ENCODE results near the gene JKAMP. TPM values are rescaled to one million over a fixed set of nuclear protein-coding genes. Genes with fewer than 3 reads are reported as not detected.
A peak's percentile ranks its signal among the peaks of the same experiment; 100 is the strongest.

The JKAMP gene
- polyA plus RNA-seq, 2 donors, result 9.7 to 18.7 TPM

- Histone ChIP-seq H3K36me3 (ENCODE audit: control insufficient read depth in 2 of 2, insufficient read depth in 2 of 2, low read length in 1 of 2) (peaks cover 2 to 6% of the 10 kb centered on the region in 2 donors), H3K9me3 (ENCODE audit: control insufficient read depth in 2 of 2, insufficient read depth in 1 of 2, low read depth in 1 of 2, low read length in 1 of 2) (no peaks in the 10 kb centered on the region), H3K4me1 (ENCODE audit: control insufficient read depth in 2 of 2, insufficient read depth in 2 of 2, low read length in 1 of 2) (peaks cover 0 to 4% of the 10 kb centered on the region in 2 donors), H3K27ac (ENCODE audit: low read depth in 2 of 2, low read length in 1 of 2) (no peak overlapping the region), H3K27me3 (ENCODE audit: control insufficient read depth in 1 of 2, insufficient read depth in 2 of 2, low read length in 2 of 2) (no peaks in the 10 kb centered on the region), H3K4me3 (ENCODE audit: low read depth in 1 of 2, low read length in 2 of 2) (no peak overlapping the region)
- WGBS, 2 donors, result 93 to 96% methylated on average over 3 of the region's 3 CpGs
Observed at GRCh38 chr14:59478540-59478939, 5.8 kb upstream of the JKAMP start.

DNA sequence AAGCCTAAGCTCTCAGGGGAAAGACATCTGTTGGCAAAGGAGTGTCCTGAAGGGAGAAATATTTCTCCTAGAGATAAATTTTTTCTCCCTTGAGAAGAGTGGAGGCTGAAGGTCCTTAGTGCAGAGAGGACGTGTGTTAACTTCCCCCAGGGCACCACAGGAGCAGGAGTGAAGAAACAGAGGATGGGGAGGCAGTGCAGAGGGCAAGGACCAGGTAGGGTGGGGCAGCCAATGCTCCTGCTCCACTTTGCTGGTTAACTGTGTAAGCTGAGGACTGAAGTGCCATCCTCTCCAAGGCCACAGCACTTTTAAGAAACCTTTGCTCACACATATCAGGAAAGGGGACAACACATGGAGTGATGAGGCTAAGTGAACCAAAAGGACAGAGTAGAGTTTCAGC is 4.2 kb upstream of the JKAMP start:
- Histone ChIP-seq H3K9me3 (ENCODE audit: control insufficient read depth in 2 of 2, insufficient read depth in 1 of 2, low read depth in 1 of 2, low read length in 1 of 2) (no peaks in the 10 kb centered on the region), H3K36me3 (ENCODE audit: control insufficient read depth in 2 of 2, insufficient read depth in 2 of 2, low read length in 1 of 2) (peaks cover 0 to 3% of the 10 kb centered on the region in 2 donors), H3K27ac (ENCODE audit: low read depth in 2 of 2, low read length in 1 of 2) (peak overlapping the region in 1 of 2 donors; percentile 33), H3K27me3 (ENCODE audit: control insufficient read depth in 1 of 2, insufficient read depth in 2 of 2, low read length in 2 of 2) (no peaks in the 10 kb centered on the region), H3K4me1 (ENCODE audit: control insufficient read depth in 2 of 2, insufficient read depth in 2 of 2, low read length in 1 of 2) (peaks cover 0 to 4% of the 10 kb centered on the region in 2 donors), H3K4me3 (ENCODE audit: low read depth in 1 of 2, low read length in 2 of 2) (no peak overlapping the region)
- WGBS, 2 donors, result 33 to 35% methylated on average over 1 of the region's 1 CpG

DNA sequence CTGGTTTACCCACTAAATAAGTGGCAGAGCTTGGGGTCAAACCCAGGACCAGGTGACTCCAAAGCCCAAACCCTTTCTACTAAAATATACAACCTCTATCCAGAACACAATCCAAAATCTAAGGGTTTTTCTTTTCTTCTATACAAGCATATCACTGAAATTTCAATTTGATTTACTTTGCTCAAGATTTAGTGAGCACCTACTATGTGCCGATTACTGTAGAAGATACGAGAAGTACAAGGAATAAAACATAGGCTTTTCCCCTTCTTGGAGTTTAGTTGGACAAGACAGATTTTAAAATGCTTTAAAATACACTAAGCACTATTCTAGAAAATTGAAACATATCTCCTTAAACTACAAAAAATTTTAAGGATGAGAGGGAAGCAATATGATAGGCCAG is 2.9 kb upstream of the JKAMP start:
- 96 to 98% methylated on average over 2 of the region's 2 CpGs for WGBS, 2 donors
- H3K27me3 ChIP-seq (ENCODE audit: control insufficient read depth in 1 of 2, insufficient read depth in 2 of 2, low read length in 2 of 2), result no peaks in the 10 kb centered on the region
- H3K36me3 ChIP-seq (ENCODE audit: control insufficient read depth in 2 of 2, insufficient read depth in 2 of 2, low read length in 1 of 2), result peaks cover 0 to 3% of the 10 kb centered on the region in 2 donors
- H3K4me1 ChIP-seq (ENCODE audit: control insufficient read depth in 2 of 2, insufficient read depth in 2 of 2, low read length in 1 of 2), result peaks cover 0 to 4% of the 10 kb centered on the region in 2 donors
- no peak overlapping the region for H3K27ac ChIP-seq (ENCODE audit: low read depth in 2 of 2, low read length in 1 of 2)
- H3K9me3 ChIP-seq (ENCODE audit: control insufficient read depth in 2 of 2, insufficient read depth in 1 of 2, low read depth in 1 of 2, low read length in 1 of 2), result no peaks in the 10 kb centered on the region
- no peak overlapping the region for H3K4me3 ChIP-seq (ENCODE audit: low read depth in 1 of 2, low read length in 2 of 2)

- peak overlapping the region in 1 of 2 donors; percentile 73 for H3K4me3 ChIP-seq (ENCODE audit: low read depth in 1 of 2, low read length in 2 of 2)
- H3K9me3 ChIP-seq (ENCODE audit: control insufficient read depth in 2 of 2, insufficient read depth in 1 of 2, low read depth in 1 of 2, low read length in 1 of 2), result no peaks in the 10 kb centered on the region
- no peaks in the 10 kb centered on the region for H3K27me3 ChIP-seq (ENCODE audit: control insufficient read depth in 1 of 2, insufficient read depth in 2 of 2, low read length in 2 of 2)
- peaks cover 0 to 4% of the 10 kb centered on the region in 2 donors for H3K4me1 ChIP-seq (ENCODE audit: control insufficient read depth in 2 of 2, insufficient read depth in 2 of 2, low read length in 1 of 2)
- peaks cover 0 to 3% of the 10 kb centered on the region in 2 donors for H3K36me3 ChIP-seq (ENCODE audit: control insufficient read depth in 2 of 2, insufficient read depth in 2 of 2, low read length in 1 of 2)
- 33 to 54% methylated on average over 2 of the region's 2 CpGs for WGBS, 2 donors
- peak overlapping the region; percentile 29 to 46 for H3K27ac ChIP-seq (ENCODE audit: low read depth in 2 of 2, low read length in 1 of 2)
Observed at GRCh38 chr14:59481871-59482540, 2.3 kb upstream of the JKAMP start.

DNA sequence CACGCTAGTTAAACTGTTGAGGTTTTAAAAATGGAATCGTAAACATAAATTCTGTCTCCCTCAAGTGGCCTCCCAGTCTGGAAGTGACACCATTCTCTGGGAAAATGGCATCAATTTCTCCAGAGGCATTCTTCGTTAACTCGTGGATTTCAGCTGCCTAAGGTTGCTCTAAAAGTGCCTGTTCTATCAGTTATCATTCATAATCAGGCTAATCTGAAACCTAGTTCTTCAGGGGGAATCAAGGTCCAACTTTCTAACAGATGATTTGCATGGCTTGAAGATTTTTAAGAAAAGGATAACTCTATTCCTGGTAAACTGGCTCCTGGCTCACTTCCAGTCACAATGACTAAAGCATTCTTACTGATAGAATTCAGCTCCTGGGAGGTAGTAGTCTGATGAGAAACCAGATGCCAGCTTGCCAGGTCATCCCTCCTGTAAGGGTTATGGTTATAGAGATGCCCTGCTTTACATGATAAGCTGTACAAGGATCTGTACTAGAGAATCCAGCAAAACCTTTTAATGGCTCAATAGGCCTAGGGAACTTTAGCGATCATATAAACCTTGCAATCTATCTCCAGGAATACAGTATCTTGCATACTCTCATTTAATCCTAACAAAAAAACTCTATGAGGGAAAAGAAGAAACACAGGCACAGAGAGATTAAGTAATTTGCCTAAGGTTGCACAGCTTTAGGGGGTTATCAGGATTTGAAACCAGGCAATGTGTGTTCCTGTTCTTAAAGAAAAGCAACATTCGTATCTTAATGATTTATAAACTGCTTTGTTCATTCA is 1.6 kb upstream of the JKAMP start:
- H3K27me3 ChIP-seq (ENCODE audit: control insufficient read depth in 1 of 2, insufficient read depth in 2 of 2, low read length in 2 of 2), result no peaks in the 10 kb centered on the region
- 45 to 54% methylated on average over 6 of the region's 6 CpGs for WGBS, 2 donors
- no peaks in the 10 kb centered on the region for H3K9me3 ChIP-seq (ENCODE audit: control insufficient read depth in 2 of 2, insufficient read depth in 1 of 2, low read depth in 1 of 2, low read length in 1 of 2)
- H3K36me3 ChIP-seq (ENCODE audit: control insufficient read depth in 2 of 2, insufficient read depth in 2 of 2, low read length in 1 of 2), result peaks cover 0 to 3% of the 10 kb centered on the region in 2 donors
- peak overlapping the region in 1 of 2 donors; percentile 73 for H3K4me3 ChIP-seq (ENCODE audit: low read depth in 1 of 2, low read length in 2 of 2)
- peak overlapping the region; percentile 7 to 46 for H3K27ac ChIP-seq (ENCODE audit: low read depth in 2 of 2, low read length in 1 of 2)
- H3K4me1 ChIP-seq (ENCODE audit: control insufficient read depth in 2 of 2, insufficient read depth in 2 of 2, low read length in 1 of 2), result peaks cover 0 to 4% of the 10 kb centered on the region in 2 donors

- 3 to 4% methylated on average over 16 of the region's 16 CpGs for WGBS, 2 donors
Observed at GRCh38 chr14:59483363-59483762, 954 bp upstream of the JKAMP start.

DNA sequence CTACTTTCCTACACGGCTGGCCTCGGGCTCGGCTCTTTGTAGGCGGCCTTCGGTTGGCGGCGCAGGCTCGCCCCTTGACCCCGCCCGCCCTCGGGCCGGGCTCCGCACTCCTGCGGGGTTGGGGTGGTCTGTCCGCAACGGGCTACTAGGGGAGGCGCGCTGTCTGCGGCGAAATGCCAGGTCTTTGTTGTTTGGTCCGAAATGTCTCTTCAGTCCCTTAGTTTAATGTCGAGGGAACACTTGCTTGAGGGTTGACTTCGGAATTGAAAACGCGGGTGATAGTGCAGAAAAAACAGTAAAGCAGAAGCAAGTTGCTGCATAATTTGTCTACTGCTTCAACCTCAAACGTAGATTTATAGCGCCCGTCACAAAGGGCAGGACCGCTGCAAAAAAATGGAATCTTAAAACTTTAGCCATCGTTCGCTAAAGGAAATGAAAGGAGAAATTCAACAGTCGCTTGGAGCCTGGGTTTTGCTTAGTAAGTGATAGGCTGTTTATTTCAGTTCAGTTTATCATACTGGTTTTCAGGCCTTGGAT is 390 bp downstream of the JKAMP start:
- Histone ChIP-seq H3K4me3 (ENCODE audit: low read depth in 1 of 2, low read length in 2 of 2) (peak overlapping the region; percentile 73 to 99), H3K27me3 (ENCODE audit: control insufficient read depth in 1 of 2, insufficient read depth in 2 of 2, low read length in 2 of 2) (no peaks in the 10 kb centered on the region), H3K9me3 (ENCODE audit: control insufficient read depth in 2 of 2, insufficient read depth in 1 of 2, low read depth in 1 of 2, low read length in 1 of 2) (no peaks in the 10 kb centered on the region), H3K36me3 (ENCODE audit: control insufficient read depth in 2 of 2, insufficient read depth in 2 of 2, low read length in 1 of 2) (peaks cover 0 to 4% of the 10 kb centered on the region in 2 donors), H3K27ac (ENCODE audit: low read depth in 2 of 2, low read length in 1 of 2) (peak overlapping the region; percentile 83 to 92), H3K4me1 (ENCODE audit: control insufficient read depth in 2 of 2, insufficient read depth in 2 of 2, low read length in 1 of 2) (peaks cover 0 to 4% of the 10 kb centered on the region in 2 donors)
- 0 to 1% methylated on average over 31 to 32 of the region's 32 CpGs for WGBS, 2 donors

More at GRCh38 chr14:59483363-59483762, 954 bp upstream of the JKAMP start:
- Histone ChIP-seq H3K9me3 (ENCODE audit: control insufficient read depth in 2 of 2, insufficient read depth in 1 of 2, low read depth in 1 of 2, low read length in 1 of 2) (no peaks in the 10 kb centered on the region), H3K27ac (ENCODE audit: low read depth in 2 of 2, low read length in 1 of 2) (peak overlapping the region; percentile 83 to 92), H3K27me3 (ENCODE audit: control insufficient read depth in 1 of 2, insufficient read depth in 2 of 2, low read length in 2 of 2) (no peaks in the 10 kb centered on the region), H3K4me1 (ENCODE audit: control insufficient read depth in 2 of 2, insufficient read depth in 2 of 2, low read length in 1 of 2) (peaks cover 0 to 4% of the 10 kb centered on the region in 2 donors), H3K4me3 (ENCODE audit: low read depth in 1 of 2, low read length in 2 of 2) (peak overlapping the region; percentile 73 to 99), H3K36me3 (ENCODE audit: control insufficient read depth in 2 of 2, insufficient read depth in 2 of 2, low read length in 1 of 2) (peaks cover 0 to 3% of the 10 kb centered on the region in 2 donors)

DNA sequence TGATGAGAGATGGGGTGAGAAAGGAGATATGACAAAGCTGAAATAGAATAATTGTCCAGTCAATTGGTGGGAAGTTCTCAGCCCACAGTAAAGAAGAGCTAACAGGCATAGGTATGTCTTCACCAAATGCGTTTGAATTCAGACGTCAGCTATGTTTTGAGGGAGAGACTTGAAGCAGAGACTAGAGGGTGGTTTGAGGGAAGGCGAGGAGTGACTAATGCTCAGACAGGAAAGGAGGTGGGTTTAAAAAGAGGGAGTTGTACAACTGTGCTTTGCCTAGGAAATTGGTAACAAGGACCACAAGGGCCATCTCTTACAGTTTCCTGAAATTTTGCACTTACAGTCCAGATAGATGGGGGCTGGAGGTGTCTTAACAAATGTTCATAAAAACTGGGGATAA is 6.4 kb downstream of the JKAMP start:
- Histone ChIP-seq H3K4me3 (ENCODE audit: low read depth in 1 of 2, low read length in 2 of 2) (no peak overlapping the region), H3K27me3 (ENCODE audit: control insufficient read depth in 1 of 2, insufficient read depth in 2 of 2, low read length in 2 of 2) (no peaks in the 10 kb centered on the region), H3K9me3 (ENCODE audit: control insufficient read depth in 2 of 2, insufficient read depth in 1 of 2, low read depth in 1 of 2, low read length in 1 of 2) (no peaks in the 10 kb centered on the region), H3K36me3 (ENCODE audit: control insufficient read depth in 2 of 2, insufficient read depth in 2 of 2, low read length in 1 of 2) (peaks cover 0 to 15% of the 10 kb centered on the region in 2 donors), H3K4me1 (ENCODE audit: control insufficient read depth in 2 of 2, insufficient read depth in 2 of 2, low read length in 1 of 2) (no peaks in the 10 kb centered on the region), H3K27ac (ENCODE audit: low read depth in 2 of 2, low read length in 1 of 2) (no peak overlapping the region)
- WGBS, 2 donors, result 90 to 91% methylated on average over 3 of the region's 3 CpGs

DNA sequence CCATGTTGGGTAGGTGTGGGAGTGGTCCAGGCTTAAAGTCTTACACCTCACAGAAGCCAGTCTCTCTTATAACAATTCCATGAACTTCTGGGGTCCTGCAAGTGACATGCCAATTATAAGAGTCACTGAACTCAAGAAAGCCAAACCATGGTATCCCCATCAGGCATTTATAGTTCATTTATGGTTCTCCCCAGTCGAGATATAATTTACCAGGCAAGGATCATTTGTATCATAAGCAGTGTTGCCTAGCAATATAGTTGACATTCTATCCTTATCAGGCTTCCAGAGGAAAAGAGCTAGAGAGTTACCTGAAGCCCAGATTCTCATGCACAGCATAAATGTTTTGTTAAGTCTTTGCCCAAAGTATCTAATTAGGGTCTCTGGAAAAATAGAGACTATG is 8.1 kb downstream of the JKAMP start:
- Histone ChIP-seq H3K4me3 (ENCODE audit: low read depth in 1 of 2, low read length in 2 of 2) (no peak overlapping the region), H3K36me3 (ENCODE audit: control insufficient read depth in 2 of 2, insufficient read depth in 2 of 2, low read length in 1 of 2) (peaks cover 0 to 15% of the 10 kb centered on the region in 2 donors), H3K27me3 (ENCODE audit: control insufficient read depth in 1 of 2, insufficient read depth in 2 of 2, low read length in 2 of 2) (no peaks in the 10 kb centered on the region), H3K27ac (ENCODE audit: low read depth in 2 of 2, low read length in 1 of 2) (no peak overlapping the region), H3K4me1 (ENCODE audit: control insufficient read depth in 2 of 2, insufficient read depth in 2 of 2, low read length in 1 of 2) (no peaks in the 10 kb centered on the region), H3K9me3 (ENCODE audit: control insufficient read depth in 2 of 2, insufficient read depth in 1 of 2, low read depth in 1 of 2, low read length in 1 of 2) (no peaks in the 10 kb centered on the region)
- 81 to 83% methylated on average over 1 of the region's 1 CpG for WGBS, 2 donors
